GM12878 (cell line): ENCODE data around the gene CCR8. TPM values are rescaled to one million over a fixed set of nuclear protein-coding genes. Genes with fewer than 3 reads are reported as not detected.

ENCODE experiments used
- BACH1 ChIP-seq: fragments of 450-650 bp; IDR thresholded peaks from 2 replicates; pipeline ENCODE4 v1.6.1; 2017; ENCODE audit warnings: mild to moderate bottlenecking, borderline replicate concordance
- BHLHE40 ChIP-seq, 2 experiments: fragments of 450-650 bp in 1 of 2; IDR thresholded peaks; 2 replicates each; pipeline ENCODE4 v1.6.1; 2011 to 2017; ENCODE audit warnings: low read depth in 2 of 2, borderline replicate concordance in 1 of 2, improper control_type of control experiment in 1 of 2, low read length in 1 of 2, mild to moderate bottlenecking in 1 of 2
- EZH2 ChIP-seq: IDR thresholded peaks from 2 replicates; pipeline ENCODE4 v1.6.1; 2012; ENCODE audit warnings: low read depth, mild to moderate bottlenecking, control low read depth, inconsistent platforms, low read length, borderline replicate concordance; ENCODE audit not compliant: control insufficient read depth
- FOS ChIP-seq: IDR thresholded peaks from 3 replicates; pipeline ENCODE4 v1.6.1; 2011; ENCODE audit warnings: borderline replicate concordance; ENCODE audit not compliant: insufficient read length; ENCODE audit errors: extremely low read depth
- HCFC1 ChIP-seq: fragments of 150-350 bp; IDR thresholded peaks from 2 replicates; pipeline ENCODE4 v1.6.1; 2014; ENCODE audit warnings: low read length
- HDAC6 ChIP-seq: fragments of 200-600 bp; sonication (generic); IDR thresholded peaks from one replicate; pipeline ENCODE4 v1.8.0; 2017; ENCODE audit warnings: antibody characterized with exemption; ENCODE audit not compliant: unreplicated experiment
- IRF4 ChIP-seq: IDR thresholded peaks from 2 replicates; pipeline ENCODE4 v1.6.1; 2011; ENCODE audit warnings: low read depth, low read length
- IRF5 ChIP-seq: fragments of 450-650 bp; IDR thresholded peaks from 2 replicates; pipeline ENCODE4 v1.6.1; 2017; ENCODE audit warnings: borderline replicate concordance
- MEF2A ChIP-seq: IDR thresholded peaks from 2 replicates; pipeline ENCODE4 v1.6.1; 2011; ENCODE audit warnings: low read depth, mild to moderate bottlenecking, low read length, moderate library complexity; ENCODE audit not compliant: insufficient read depth
- MEF2B ChIP-seq: fragments of 450-650 bp; IDR thresholded peaks from 2 replicates; pipeline ENCODE4 v1.6.1; 2018; ENCODE audit warnings: mild to moderate bottlenecking, moderate library complexity; ENCODE audit not compliant: partially characterized antibody, poor library complexity, severe bottlenecking
- MYB ChIP-seq: fragments of 150-350 bp; IDR thresholded peaks from 2 replicates; pipeline ENCODE4 v1.6.1; 2014; ENCODE audit warnings: mild to moderate bottlenecking, low read depth, low read length, borderline replicate concordance
- NFYA ChIP-seq: IDR thresholded peaks from 2 replicates; pipeline ENCODE4 v1.6.1; 2011; ENCODE audit warnings: low read depth, mild to moderate bottlenecking, low read length, improper control_type of control experiment, borderline replicate concordance
- NR2C1 ChIP-seq: fragments of 450-650 bp; IDR thresholded peaks from 2 replicates; pipeline ENCODE4 v1.6.1; 2017; ENCODE audit warnings: antibody characterized with exemption, mild to moderate bottlenecking, moderate library complexity
- PAX5 ChIP-seq: IDR thresholded peaks from 2 replicates; pipeline ENCODE4 v1.6.1; 2011; ENCODE audit warnings: low read depth, low read length, borderline replicate concordance
- POU2F2 ChIP-seq: IDR thresholded peaks from 3 replicates; pipeline ENCODE4 v1.6.1; 2011; ENCODE audit warnings: low read depth, mild to moderate bottlenecking, low read length, borderline replicate concordance
- REST ChIP-seq: IDR thresholded peaks from 2 replicates; pipeline ENCODE4 v1.6.1; 2012; ENCODE audit warnings: mild to moderate bottlenecking, low read depth, low read length
- SMARCA5 ChIP-seq: fragments of 450-650 bp; IDR thresholded peaks from 2 replicates; pipeline ENCODE4 v1.6.1; 2017; ENCODE audit warnings: mild to moderate bottlenecking
- TCF3 ChIP-seq: IDR thresholded peaks from 2 replicates; pipeline ENCODE4 v1.6.1; 2012; ENCODE audit warnings: low read depth, mild to moderate bottlenecking, low read length, borderline replicate concordance; ENCODE audit not compliant: insufficient read depth
- USF1 ChIP-seq: IDR thresholded peaks from 2 replicates; pipeline ENCODE4 v1.6.1; 2011; ENCODE audit warnings: borderline replicate concordance, low read depth, mild to moderate bottlenecking, moderate library complexity, mixed read lengths, low read length; ENCODE audit not compliant: insufficient read depth; ENCODE audit errors: extremely low read length
- ZBTB4 ChIP-seq: fragments of 450-650 bp; formaldehyde crosslinking; IDR thresholded peaks from 2 replicates; pipeline ENCODE4 v1.4.0; 2022; ENCODE audit warnings: mild to moderate bottlenecking, moderate library complexity
- ZNF217 ChIP-seq: fragments of 450-650 bp; IDR thresholded peaks from 2 replicates; pipeline ENCODE4 v1.6.1; 2017; ENCODE audit warnings: antibody characterized with exemption, mild to moderate bottlenecking
- polyA plus RNA-seq, 11 experiments: library from polyadenylated mRNA; depleted of rRNA in 4 of 11; unstranded in 6 of 11; stranded (reverse) in 5 of 11; fragments of >200 nt; fragmentation: Nextera tagmentation in 4 of 11; fragmentation: Illumina TruSeq in 1 of 11; extraction: Ambion mirVana in 4 of 11; extraction: Trizol in 1 of 11; gene quantifications; 1 replicate in 1 of 11; 2 replicates in 10 of 11; pipeline versions ENCODE4 v1.2.1 to v1.2.3, GENCODE V29; 2011 to 2016; ENCODE audit warnings: inconsistent platforms in 2 of 11, missing spikeins in 2 of 11, low read depth in 1 of 11
- total RNA-seq, 4 experiments: library from RNA; depleted of rRNA in 3 of 4; stranded (reverse); fragments of >200 nt in 3 of 4; fragmentation: Illumina TruSeq in 1 of 4; extraction: Trizol in 1 of 4; gene quantifications; 2 replicates each; pipeline versions ENCODE4 v1.2.1 to v1.2.3, GENCODE V29; 2013 to 2021

Gene CCR8
- total and polyA plus RNA-seq, 10 of the 15 experiments (the other 5 are each of a cell fraction or from before 2014, with no cell fraction given), result 5.2 to 28.8 (median 15.6) TPM

GRCh38 chr3:39346785-39347585 is 17.5 kb downstream of the CCR8 start (continued):
- no peak for TF ChIP-seq IRF4
- no peak for TF ChIP-seq MEF2B
- TF ChIP-seq FOS, result no peak
- TF ChIP-seq USF1, result no peak
- TF ChIP-seq MYB, result no peak
- no peak for TF ChIP-seq PAX5
- TF ChIP-seq IRF5, result no peak
- no peak for TF ChIP-seq REST
- TF ChIP-seq MEF2A, result no peak
- TF ChIP-seq NR2C1, result no peak
- no peak for TF ChIP-seq BHLHE40 (IDR thresholded peaks at IDR 0.05; ENCODE audit: borderline replicate concordance in 1 of 2, low read depth in 2 of 2, low read length in 1 of 2)
- no peak for TF ChIP-seq ZNF217
- TF ChIP-seq ZBTB4 (CRISPR knock-in tag), result no peak
- TF ChIP-seq BACH1, result no peak
- no peak for TF ChIP-seq SMARCA5
- no peak for TF ChIP-seq NFYA
- TF ChIP-seq HCFC1, result no peak
- no peak for TF ChIP-seq TCF3
- no peak for TF ChIP-seq HDAC6
- TF ChIP-seq POU2F2, result no peak
- TF ChIP-seq EZH2, result no peak
